AG09319 (cell line): ENCODE data around the gene ALPG.
"Not testable (repeated sequence)": the region's sequence is repeated elsewhere in the genome, so short reads cannot be mapped to it uniquely, and the experiment has no call there.

Experiments used
- DNase-seq: peaks from one replicate; pipeline ENCODE4 v3.0.0-alpha.2; 2010; ENCODE audit warnings: low read depth; ENCODE audit errors: extremely low read depth
- CTCF ChIP-seq: IDR thresholded peaks from 2 replicates; pipeline ENCODE4 v1.5.1; 2011; ENCODE audit warnings: low read depth, mild to moderate bottlenecking, inconsistent platforms, low read length, moderate library complexity

The ALPG gene

GRCh38 chr2:232431705-232432590, 25.3 kb downstream of the ALPG start:
- DNase-seq = no peak
- TF ChIP-seq CTCF = no peak

GRCh38 chr2:232432598-232433184, 26.0 kb downstream of the ALPG start:
- no peak for TF ChIP-seq CTCF
- no peak for DNase-seq

- not testable (repeated sequence) for DNase-seq
These were observed 27.0 kb downstream of the ALPG start for GRCh38 chr2:232433622-232434021.

GRCh38 chr2:232434091-232434490, 27.4 kb downstream of the ALPG start:
- TF ChIP-seq CTCF = no peak
- DNase-seq = no peak

- no peak for TF ChIP-seq CTCF
These were observed 28.1 kb downstream of the ALPG start for GRCh38 chr2:232434563-232435374.

GRCh38 chr2:232435375-232435648, 28.7 kb downstream of the ALPG start:
- no peak for DNase-seq
- no peak for TF ChIP-seq CTCF

More at GRCh38 chr2:232434563-232435374, 28.1 kb downstream of the ALPG start:
- no peak for DNase-seq

GRCh38 chr2:232435805-232436204, 29.2 kb downstream of the ALPG start:
- no peak for DNase-seq

More at GRCh38 chr2:232435805-232436204, 29.2 kb downstream of the ALPG start:
- TF ChIP-seq CTCF = no peak
